Stimulated activated CD8-positive, alpha-beta memory T cell treated with anti-CD3 and anti-CD28 coated beads, Interleukin-12 subunit alpha, Interleukin-12 subunit beta, amount 100 ng/mL, for 1 hour (primary cell): ENCODE results near the gene ATP8B4.

Experiments used
- DNase-seq: peaks from one replicate; pipeline ENCODE4 v3.0.0-alpha.2; 2020; ENCODE audit warnings: low read depth

The ATP8B4 gene

DNA sequence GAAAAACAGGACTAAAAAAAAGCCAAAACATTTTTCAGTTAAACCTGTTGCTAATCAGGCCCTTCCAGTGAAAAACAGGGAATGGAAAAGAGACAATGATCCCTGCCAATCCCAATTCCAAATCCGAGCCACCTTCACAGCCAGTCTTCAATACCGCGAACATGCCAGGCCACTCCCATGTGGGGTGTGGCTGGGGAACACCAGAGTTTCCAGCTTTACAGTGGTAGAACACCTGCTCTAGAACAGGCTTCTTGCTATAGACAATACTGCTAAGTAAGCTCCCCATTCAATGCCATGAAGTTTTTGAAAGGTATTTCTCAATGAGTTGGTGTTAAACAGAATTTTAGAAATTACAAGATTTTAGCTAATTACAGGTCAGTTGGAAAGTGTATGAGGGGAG, 228.3 kb downstream of the ATP8B4 start:
- DNase-seq = no peak

DNA sequence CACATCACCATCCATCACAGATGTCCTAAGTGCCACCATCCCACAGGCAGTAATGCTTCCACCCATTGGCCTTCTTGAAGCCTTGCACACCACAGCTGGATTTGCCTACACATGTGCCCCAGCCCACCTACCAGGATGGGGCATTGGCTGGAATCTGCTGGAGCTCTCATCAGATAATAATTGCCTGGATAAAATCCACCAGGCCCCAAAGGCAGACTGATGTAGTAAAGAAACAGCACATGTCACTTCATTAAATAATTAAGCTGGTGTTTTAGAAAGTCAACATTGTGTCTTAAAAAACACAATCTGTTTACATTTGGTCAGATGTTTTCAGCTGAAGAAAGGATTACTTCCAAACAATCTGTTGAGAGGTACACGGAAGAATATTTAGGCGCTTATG, 229.5 kb downstream of the ATP8B4 start:
- DNase-seq = no peak

DNA sequence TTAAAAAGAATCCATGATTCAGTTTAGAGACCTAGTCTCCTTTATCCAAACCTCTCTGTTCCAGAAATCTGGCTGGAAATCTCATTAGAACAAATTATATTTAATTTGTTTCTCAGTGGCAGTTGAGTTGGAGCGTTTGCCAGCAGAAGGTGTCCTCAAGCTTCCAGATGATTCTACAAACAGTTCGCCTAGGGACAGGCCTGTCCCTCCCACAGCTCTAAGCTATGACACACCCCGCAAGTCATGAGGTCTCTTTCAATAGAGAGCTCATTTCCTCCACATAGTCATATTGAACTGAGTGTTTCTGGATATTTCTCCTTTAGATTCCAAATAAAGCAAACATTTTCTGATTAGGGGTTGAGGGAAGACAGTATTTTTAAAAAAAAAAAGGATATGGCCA, 230.3 kb downstream of the ATP8B4 start:
- no peak for DNase-seq

DNA sequence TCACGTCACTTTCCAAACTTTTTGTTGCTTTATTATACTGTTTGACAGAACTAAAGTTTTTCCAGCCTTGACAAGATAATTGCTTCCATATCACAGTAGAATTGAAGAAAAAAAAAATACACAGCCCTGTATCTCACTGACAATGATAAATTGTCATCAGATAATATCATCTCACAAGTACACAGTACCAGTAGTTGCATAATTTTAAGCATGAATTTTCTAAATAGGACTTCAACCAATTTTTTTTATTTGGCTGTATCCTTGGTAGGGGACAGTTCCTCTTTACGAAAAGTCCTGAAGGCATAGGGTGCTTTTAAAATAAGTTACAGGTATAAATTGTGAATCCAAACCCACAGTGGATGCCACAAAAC, 230.7 kb downstream of the ATP8B4 start:
- no peak for DNase-seq

DNA sequence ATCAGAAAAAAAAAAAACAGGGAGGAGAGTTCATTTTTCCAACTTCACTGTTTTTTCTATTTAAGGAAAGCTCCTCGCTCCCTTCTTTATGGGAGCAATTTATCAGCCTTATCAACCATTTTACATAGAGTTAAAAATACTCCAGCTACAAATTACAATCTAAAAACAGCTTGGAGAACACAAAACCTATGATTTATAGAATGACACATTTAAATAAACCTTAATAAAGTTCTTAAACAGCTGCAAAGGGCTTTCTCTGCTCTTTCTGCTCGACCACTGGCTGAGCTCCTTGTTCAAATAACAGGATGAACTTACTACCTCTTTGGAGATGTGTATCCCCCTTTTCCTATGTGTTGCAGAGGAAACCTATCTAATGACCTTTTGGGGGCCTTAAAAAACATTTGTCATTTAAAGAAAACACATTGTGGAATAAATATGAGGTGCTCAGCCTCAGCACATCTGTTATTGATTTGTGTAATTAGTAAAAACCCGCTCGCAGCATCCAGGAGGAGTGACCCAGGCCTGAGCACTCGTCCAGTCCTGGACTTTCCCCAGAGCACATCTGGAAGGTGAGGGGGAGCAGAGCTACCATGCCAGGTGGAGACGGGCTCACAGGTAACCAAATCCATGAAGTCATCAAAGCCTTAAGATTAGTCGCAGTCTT, 231.2 kb downstream of the ATP8B4 start:
- no peak for DNase-seq

DNA sequence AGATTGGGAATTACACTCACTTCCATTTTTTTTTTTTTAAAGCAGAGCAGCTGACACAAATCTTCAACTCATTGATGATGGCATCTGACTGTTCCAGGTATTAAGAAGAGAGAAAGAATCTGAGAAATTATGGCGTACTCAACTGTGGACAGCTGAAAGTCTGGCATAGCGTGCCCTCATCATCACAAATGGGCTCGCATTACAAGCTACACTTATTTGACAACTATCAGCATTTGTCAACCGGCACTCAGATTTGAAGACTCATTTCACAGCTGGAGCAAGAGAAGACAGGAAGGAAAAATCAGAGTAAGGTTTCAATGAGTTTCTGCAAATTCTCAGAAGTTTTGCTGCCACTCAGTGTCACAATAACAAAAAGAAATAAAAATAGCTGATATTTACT, 235.9 kb downstream of the ATP8B4 start:
- DNase-seq = no peak

DNA sequence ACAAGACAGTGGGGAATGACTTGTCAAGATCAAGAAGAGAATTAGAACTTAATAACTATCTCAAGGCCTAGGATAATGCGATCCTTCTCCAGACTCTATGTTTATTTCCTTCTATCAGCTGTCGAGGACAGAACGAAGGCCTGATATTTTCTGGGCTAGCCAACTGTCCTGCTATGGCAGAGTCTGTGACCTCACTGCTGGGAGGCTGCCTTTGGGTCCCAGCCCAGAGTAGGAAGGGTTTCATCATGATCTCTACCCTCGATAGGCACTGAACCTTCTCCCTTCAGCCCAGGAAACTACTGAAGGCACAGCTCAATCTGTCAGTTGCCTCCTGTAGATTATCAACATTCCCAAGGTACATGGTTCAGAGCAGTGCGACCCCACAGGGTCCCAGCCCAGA, 237.2 kb downstream of the ATP8B4 start:
- no peak for DNase-seq

DNA sequence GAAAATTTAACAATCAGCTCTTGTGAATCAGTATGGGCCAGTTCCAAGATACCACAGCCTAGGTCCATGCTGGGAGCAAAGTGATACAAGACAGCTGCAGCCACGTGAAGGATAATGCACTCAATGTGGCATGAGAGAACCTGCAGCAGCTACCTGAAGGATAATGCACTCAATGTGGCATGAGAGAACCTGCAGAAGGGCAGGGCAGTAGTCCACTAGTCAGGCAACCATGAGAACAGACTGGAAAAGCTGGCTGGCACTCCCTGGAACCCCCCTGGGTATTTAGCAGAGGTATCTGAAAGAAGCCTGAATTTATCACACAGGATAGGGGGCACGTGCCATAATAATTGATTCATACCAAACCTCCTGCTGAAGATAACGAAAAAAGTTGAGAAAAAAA, 237.6 kb downstream of the ATP8B4 start:
- no peak for DNase-seq

DNA sequence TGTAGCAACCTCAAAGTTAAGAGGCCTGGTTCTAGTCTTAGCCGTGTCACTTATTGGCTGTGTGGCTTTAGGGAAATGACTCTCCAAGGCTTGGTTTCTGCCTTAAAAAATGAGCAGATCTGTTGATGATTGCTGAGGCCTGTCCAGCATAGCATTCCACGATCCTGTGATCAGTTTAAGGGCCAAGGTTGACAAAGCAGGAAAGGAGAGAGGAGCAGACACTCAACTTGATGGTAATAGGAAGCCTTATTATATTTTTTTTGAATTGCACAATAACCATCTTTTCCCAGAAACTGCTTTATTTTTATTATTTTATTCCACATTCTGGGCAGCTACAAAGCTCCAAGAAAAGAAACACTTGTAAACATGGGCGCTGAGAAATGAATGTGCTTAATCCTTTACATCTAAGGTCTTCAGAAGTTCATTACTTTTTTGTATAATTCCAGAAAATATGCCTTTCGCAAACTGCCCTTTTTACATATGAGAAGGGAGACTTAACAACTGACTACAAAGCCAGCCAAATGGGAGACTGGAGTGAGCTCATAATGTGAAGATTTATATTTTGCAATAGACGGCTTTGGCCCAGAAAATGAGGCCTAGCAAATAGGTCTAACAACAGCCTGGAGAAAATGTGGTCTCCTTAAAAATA, 241.0 kb downstream of the ATP8B4 start:
- DNase-seq = no peak

DNA sequence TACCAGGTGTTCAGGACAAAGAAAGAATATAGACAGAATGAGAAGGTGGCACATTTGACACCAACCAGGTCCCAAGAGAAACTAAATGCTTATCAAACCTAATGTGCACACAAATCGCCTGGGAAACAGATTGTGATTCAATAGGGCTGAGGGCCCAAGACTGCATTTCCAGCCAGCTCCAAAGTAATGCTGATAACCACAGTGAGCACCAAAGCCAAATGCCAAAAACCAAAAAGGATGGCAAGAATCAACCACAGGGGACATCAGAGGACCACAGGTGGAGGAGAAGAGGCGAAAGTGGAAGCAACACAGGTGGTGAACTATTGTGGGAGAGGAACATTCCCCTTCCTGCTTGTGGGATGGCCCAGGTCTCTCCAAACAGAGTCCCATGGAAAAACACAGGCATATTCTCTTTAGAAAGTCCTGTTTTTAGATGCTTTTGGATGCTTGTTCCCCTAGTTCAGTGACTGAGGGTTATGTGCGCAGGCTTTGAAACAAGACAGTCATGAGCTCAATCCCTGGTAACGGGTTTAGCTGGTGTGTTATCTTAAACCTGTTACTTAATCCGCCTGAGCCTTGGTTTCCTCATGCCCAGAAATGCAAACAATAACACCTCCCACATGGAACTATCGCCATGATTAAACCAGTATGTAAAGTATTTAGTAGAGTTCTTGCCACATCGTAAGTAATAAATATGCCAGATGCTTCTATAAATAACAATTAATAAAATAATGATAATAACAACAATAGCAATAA, 241.7 kb downstream of the ATP8B4 start:
- no peak for DNase-seq

DNA sequence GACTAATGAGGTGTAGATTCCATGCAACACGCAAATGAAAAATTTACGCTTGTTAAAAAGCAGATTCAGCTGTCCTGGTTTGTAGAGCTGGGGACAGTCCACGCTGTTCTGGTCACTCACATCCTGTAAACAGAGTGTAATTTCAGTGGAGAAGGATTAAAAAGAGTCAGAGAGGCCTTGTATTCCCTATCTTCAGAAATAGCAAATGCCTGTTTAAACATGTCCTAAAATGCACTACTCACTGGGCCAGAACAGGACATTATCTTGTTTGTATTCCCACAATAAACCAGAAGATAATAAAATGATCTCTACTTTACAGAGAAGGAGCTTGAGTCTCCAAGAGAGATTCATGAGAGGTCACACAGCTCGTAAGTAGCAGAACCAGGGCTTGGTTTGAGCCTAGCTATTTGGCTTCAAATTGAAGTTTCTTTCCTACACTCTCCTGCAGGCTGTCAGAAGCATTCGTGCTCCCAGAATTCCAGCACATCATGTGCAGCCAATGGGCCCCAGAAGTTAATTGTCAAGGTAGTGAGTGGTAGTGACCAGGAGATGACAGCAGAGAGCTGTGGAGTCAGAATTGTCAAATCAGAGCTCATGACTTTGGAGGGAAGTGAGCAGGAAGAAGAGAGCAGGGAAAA, 242.5 kb downstream of the ATP8B4 start:
- no peak for DNase-seq

DNA sequence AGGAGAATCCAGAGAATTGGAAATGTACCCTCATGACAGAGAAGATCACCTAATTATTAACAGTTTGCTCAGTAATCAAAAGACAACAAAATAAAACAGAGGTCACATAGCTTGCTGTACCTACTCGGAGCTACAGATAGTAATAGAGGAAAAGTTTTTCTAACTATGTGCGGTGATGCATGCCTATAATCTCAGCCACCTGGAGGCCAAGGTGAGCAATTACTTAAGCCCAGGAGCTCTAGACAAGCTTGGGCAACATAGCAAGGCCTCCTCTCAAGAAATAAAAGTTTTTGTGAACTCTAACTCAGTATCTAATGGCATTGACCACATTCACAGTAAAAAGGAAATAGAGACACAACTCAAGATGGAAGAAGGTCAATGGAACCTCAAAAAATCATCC, 243.6 kb downstream of the ATP8B4 start:
- DNase-seq = no peak

DNA sequence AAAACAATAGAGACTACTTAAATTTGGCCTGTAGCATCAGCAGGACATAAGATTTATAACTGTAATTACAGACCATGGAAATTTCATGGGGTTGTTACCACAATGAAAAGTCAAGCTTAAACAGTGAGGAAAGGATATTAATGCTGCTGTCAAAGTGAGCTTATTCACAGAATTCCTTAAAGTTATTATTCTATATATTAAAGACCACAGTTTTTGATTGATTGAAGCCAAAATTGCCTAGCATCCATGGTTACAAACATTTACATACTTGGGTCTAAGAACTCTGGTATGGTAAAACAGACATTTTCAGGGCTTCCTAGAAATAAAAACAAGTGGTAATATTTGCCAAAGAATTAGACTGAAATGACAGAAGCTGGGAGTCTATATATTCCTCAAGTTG, 248.6 kb downstream of the ATP8B4 start:
- no peak for DNase-seq

DNA sequence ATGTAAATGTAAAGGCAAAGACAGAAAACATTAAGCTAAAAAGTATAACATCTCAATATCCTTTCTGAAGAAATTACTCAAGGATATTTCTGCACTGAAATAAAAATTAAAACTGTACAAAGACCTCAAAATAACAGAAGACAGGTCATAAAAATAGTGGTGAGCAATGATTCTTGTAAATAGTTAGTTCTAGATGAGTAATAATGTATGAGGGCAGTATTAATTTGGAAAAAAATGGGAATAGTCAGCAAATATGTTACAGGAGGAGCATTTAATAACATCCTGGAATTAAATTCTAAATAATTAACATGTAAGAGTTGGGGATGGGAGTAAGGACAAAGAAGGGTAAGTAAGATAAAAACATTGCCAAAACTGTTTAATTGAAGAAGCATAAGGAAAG, 250.7 kb downstream of the ATP8B4 start:
- no peak for DNase-seq

DNA sequence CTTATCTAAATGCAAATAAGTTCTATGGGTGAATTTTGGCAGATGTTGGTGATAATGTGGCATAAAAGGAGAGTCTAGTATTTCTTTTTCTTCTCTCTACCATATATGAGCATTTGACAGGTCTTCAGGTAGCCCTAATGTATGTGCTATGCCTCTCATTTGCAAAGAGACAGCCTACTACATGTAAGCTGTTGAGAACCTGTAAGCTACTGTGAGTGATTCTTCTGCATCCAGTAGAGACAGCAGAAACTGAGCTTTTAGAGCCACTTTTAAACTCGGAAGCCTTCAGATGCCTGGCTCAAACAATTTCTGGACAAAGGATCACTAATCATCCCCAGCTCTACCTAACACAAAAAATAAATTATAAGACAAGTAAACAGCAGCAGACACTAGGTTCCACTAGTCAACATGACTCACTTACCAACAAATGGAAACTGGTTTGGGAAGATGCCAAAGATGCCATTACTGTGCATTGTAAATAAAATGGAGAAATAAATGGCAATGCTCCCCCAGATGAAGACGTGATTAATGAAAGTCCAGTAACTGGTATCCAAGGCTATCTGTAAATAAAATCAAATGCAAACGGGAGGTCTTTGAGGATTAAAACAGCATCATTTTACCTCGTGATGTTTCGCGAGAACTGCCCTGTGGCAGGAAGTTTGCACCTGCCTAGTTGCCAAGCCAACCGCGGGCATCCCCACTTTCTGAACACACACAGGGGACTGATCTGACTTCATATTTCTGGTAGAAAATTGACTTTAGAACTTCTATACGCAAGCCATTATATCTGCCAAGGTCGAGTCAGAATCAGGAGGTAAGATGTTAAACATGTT, 252.9 kb downstream of the ATP8B4 start:
- no peak for DNase-seq

DNA sequence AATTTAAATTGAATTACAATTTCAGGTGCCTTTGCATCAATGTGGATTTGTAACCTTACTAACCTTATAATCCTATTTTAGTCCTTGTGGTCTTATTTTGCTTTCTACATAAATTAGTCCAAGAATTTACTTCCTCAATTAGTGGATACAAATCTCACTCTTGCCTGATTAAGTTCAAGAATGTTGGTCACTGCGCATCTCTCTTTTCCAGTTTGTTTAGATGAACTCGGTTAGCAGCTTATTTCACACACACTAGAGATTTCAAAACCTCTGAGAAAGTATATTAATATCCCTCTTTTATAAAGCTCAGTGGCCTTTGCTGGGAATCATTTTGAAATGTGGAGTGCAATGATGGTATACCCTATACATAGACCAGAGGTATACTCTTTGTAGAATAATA, 254.8 kb downstream of the ATP8B4 start:
- DNase-seq = no peak

DNA sequence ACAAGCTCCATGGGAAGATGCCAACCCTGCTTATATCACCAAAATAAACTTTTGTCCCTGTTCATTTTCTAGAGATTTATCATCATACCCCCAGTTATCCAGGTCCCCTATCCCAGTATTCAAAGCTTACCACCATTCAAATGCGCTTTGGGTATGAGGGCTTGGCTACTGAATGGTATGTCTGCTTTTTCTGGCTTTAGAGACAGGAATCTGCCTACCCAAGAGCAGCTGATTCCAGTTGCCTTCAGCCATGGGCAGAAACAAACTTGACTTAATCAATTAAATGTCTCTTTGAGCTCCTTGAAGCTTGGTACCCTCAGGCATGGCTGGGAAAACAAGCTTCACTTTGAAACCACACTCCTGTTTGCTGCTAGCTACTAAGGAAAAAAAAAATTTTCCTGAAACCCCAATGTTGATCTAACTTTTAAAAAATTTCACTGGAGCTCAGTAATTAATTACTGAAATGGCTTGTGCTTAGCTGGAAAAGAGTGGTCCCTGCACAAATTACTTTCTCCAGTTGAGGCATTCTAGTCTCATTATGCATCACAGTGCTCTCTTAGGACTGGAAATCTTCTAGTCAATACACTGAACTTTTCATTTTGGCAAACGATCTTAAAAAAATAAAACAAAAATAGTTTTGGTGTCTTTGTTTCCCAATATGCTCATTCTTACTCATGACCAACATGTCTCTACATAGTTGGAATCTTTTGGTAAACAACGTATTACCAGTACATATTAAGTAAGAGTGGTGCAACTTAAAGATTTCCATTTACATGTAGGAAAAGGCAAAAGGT, 255.4 kb downstream of the ATP8B4 start:
- no peak for DNase-seq

DNA sequence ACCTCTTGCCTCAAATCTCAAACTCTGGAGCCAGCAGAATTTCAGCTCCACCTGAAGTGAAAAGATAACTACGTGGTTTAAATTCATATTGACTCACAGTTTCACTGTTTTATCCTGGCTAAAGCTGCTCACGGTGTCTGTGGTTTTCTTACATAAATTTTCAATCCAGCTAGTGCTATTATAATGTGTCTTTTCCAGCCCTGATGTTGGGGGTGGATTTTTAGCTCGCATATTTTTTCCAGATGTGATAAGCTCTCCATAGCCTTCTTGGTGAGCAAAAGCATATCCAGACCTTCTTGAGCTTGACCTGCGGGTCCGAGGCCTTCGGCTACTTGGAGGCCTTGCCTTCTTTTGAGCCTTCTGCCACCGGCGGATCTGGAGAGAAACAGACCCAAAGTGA, 258.9 kb downstream of the ATP8B4 start:
- no peak for DNase-seq

DNA sequence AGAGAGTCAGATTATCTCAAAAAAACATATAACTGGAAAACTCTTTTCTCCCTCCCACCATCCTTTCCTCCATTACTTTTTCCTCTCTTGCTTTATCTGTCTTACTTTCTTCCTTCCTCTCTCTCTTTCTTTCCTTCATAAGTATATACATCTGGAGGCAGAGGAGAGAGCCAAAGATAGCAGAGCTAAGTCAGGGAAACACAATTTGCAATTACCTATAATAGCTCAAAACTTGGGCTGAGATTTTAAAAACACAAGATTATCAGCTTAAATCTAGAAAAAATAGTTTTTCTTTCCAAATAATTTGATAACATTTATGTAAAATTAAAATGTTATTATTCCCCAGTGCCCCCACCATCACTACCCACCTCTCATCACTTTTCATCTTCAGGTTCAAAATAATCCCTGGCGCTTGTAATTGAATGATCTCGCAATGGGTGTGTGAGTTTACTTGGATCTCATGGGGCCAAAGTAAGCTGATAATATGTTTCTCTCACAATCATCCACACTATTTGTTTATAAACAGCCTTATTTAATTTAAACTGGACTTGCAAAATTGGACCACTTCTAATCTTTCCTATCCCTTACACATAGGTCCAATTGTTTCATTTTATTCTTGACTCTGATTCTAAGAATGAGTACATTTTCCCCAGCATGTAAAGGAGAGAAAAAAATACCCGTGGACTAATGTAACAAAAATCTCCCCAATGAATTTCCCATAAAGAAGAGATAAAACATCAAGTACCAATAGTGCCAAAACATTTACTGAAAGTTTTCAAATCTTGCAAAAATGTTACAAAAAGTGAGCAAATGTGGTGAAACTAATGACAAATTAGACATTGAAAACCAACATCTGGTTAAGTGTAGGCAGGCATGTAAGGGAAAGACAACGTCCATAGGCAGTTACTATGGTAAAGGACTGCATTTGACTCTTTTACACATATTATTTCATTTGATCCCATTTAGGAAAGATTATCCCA, 261.2 kb downstream of the ATP8B4 start:
- no peak for DNase-seq
